HG03460 (cell line): ENCODE data around the gene EEFSEC.

Experiments
- ATAC-seq: cut with Tn5 transposase; IDR thresholded peaks from one replicate; pipeline ENCODE4 v1.9.1; 2021; ENCODE audit not compliant: unreplicated experiment

EEFSEC gene

GRCh38 chr3:128283421-128283820 lies 130.1 kb downstream of the EEFSEC start:
- no peak for ATAC-seq

- ATAC-seq, result no peak
These were observed 132.0 kb downstream of the EEFSEC start for GRCh38 chr3:128285042-128285966.

- ATAC-seq, result no peak
These were observed 132.7 kb downstream of the EEFSEC start for GRCh38 chr3:128285967-128286321.

GRCh38 chr3:128286691-128287090 lies 133.4 kb downstream of the EEFSEC start:
- ATAC-seq, result no peak

GRCh38 chr3:128287216-128287615 lies 133.9 kb downstream of the EEFSEC start:
- ATAC-seq, result no peak

- no peak for ATAC-seq
These were observed 136.3 kb downstream of the EEFSEC start for GRCh38 chr3:128289534-128289933.

- no peak for ATAC-seq
These were observed 137.2 kb downstream of the EEFSEC start for GRCh38 chr3:128290484-128290883.

GRCh38 chr3:128293930-128294329 lies 140.6 kb downstream of the EEFSEC start:
- no peak for ATAC-seq

GRCh38 chr3:128294999-128295468 lies 141.8 kb downstream of the EEFSEC start:
- ATAC-seq, result no peak

GRCh38 chr3:128296469-128297251 lies 143.4 kb downstream of the EEFSEC start:
- no peak for ATAC-seq

- no peak for ATAC-seq
These were observed 144.3 kb downstream of the EEFSEC start for GRCh38 chr3:128297401-128298138.

- no peak for ATAC-seq
These were observed 148.1 kb downstream of the EEFSEC start for GRCh38 chr3:128301186-128302023.

GRCh38 chr3:128306481-128306880 lies 153.2 kb downstream of the EEFSEC start:
- no peak for ATAC-seq

- ATAC-seq, result no peak
These were observed 153.8 kb downstream of the EEFSEC start for GRCh38 chr3:128307029-128307633.

GRCh38 chr3:128307781-128308469 lies 154.6 kb downstream of the EEFSEC start:
- ATAC-seq, result no peak

GRCh38 chr3:128309026-128309425 lies 155.7 kb downstream of the EEFSEC start:
- no peak for ATAC-seq

GRCh38 chr3:128310286-128311058 lies 157.2 kb downstream of the EEFSEC start:
- no peak for ATAC-seq

GRCh38 chr3:128311441-128311844 lies 158.2 kb downstream of the EEFSEC start:
- no peak for ATAC-seq

- ATAC-seq, result no peak
These were observed 159.0 kb downstream of the EEFSEC start for GRCh38 chr3:128312271-128312670.
